Posterior cingulate gyrus (tissue), 11 donors: Measurements from ENCODE around the gene TMEM158.
A peak's percentile ranks its signal among the peaks of the same experiment; 100 is the strongest.

Experiments
- DNase-seq, 10 donors: peaks; one replicate each; pipeline versions ENCODE4 v3.0.0 to v3.0.0-alpha.2; 2020 to 2021; ENCODE audit warnings: mixed read lengths in 3 of 10
- intact Hi-C: fragments of 100-400 bp; cut with DNase I; formaldehyde crosslinking; loops from one replicate; pipeline ENCODE4 v1.15.1; 2023

TMEM158 gene

DNA sequence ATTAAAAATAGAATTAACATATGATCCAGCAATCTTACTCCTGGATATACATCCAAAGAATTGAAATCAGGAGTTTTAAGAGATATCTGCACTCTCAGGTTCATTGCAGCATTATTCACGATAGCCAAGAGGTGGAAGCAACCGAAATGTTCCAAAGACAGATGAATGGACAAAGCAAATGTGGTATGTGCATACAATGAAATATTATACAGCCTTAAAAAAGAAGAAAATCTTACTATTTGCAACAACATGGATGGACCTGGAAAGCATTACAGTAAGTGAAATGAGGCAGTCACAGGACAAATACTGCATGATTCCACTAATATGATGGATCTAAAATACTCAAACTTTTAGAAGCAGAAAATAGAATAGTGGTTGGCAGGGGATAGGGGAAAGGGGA, 9.3 kb upstream of the TMEM158 start:
- intact Hi-C loops, result no loop called here
- no peak for DNase-seq

GRCh38 chr3:45234250-45234649, 8.2 kb upstream of the TMEM158 start:
- no peak for DNase-seq
- intact Hi-C loops, result no loop called here

GRCh38 chr3:45232521-45232920, 6.4 kb upstream of the TMEM158 start:
- no peak for DNase-seq
- intact Hi-C loops, result no loop called here

GRCh38 chr3:45227946-45228345, 1.9 kb upstream of the TMEM158 start:
- intact Hi-C loops, result loop anchor here (5.0 kb wide), 2 partner anchors 186 to 429 kb away; no protein-coding TSS in a partner anchor

GRCh38 chr3:45227071-45227820, 1.2 kb upstream of the TMEM158 start:
- intact Hi-C loops, result loop anchor here (5.0 kb wide), 2 partner anchors 185 to 430 kb away; no protein-coding TSS in a partner anchor
- DNase-seq, result no peak

More at GRCh38 chr3:45227946-45228345, 1.9 kb upstream of the TMEM158 start:
- DNase-seq, result peak in 4 of 10 donors; percentile 14 to 88 (median 24)

DNA sequence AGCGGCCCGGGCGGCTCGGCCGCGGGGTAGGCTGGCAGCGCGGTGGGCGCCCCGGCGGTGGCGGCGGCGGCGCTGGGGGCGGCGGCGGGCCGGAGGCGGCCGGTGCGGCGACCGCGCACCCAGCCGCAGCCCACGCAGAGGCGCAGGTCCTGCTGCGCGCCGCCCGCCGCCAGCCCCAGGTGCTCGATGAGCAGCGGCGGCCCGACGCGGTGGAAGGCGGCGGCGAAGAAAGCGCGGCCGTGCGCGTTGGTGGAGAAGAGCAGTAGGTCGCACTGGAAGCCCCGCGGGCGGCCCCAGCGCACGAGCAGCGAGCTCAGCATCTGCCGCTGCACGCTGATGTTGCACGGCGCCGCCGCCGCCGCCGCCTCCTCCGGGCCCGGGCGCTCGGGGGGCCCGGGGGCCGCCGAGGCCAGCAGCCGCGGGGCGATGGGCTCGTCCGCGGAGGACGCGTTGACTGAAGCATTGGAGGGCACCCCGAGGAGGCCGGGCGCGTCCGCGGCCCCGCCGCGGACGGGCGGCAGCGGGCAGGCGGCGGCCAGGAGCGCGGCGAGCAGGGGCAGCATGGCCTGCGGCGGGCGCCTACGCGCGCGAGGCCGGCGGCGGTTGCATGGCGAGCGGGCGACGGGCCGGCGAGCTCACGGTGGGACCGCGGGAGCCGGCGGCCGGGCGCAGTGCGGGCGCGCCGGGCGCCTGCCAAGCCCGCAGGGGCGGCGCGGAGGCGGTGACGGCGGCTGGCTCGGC, 452 bp downstream of the TMEM158 start:
- DNase-seq, result peak in 3 of 10 donors; percentile 13 to 86 (median 30)
- intact Hi-C loops, result loop anchor here (2.0 to 5.0 kb wide), 3 partner anchors 183 to 432 kb away; no protein-coding TSS in a partner anchor

GRCh38 chr3:45224824-45225464, 1.1 kb downstream of the TMEM158 start:
- DNase-seq, result peak; percentile 59 to 96 (median 74)
- intact Hi-C loops, result loop anchor here (2.0 to 5.0 kb wide), 3 partner anchors 183 to 432 kb away; no protein-coding TSS in a partner anchor

- intact Hi-C loops, result loop anchor here (2.0 kb wide), 1 partner anchor 275 kb away; no protein-coding TSS in a partner anchor
- DNase-seq, result no peak
Observed at GRCh38 chr3:45223889-45224727, 2.0 kb downstream of the TMEM158 start.

DNA sequence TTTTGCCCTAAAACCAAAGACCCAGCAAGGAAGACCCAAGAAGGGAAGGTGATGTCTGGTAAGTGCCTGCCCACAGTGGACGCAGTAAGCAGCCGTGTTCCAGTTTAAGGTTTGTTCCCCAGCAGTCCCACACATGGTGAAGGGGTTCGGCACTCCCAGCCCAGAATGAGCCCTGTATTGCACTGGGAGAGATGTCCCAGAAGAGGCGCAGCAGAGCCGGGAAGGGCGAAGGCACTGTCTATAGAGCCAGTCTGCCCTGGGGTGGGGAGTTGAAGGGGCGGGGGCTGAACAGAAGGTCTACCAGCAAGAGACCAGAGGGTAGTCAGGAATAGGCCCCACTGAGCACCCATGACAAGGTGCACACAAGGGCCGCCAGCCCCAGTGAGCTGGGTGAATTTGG, 6.4 kb downstream of the TMEM158 start:
- intact Hi-C loops, result no loop called here
- DNase-seq, result no peak

GRCh38 chr3:45218578-45219390, 7.3 kb downstream of the TMEM158 start:
- intact Hi-C loops, result no loop called here
- no peak for DNase-seq

DNA sequence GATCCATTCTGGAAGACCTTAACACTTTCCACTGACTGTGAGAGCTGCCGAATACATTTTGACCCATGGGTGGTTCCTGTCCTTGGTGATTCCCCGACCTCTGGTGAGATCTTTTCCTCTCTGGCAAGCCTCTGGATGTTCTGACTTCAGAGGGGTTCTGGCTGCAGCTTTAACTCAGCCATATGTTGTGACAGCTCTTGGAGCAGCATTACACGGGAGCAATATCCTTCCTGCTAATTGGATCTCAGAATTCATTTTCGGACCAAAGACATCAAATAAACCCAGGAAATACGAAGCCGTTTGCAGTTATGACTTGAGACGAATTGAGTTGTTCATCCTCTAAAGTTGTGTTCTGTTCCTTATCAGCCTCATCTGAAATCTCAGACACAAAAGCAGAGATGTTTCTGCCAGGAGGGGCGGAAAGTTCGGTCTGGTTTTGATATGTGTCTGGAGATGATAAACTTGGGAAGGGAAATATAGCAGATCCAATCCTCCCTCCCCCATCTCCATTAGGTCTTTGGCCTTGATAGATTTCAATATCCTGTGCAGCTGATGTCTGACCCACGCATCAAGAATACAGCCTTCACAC, 10.0 kb downstream of the TMEM158 start:
- no peak for DNase-seq

GRCh38 chr3:45215466-45215865, 10.6 kb downstream of the TMEM158 start:
- DNase-seq, result no peak
- intact Hi-C loops, result no loop called here

More for the DNA sequence above, 10.0 kb downstream of the TMEM158 start:
- intact Hi-C loops, result no loop called here

- intact Hi-C loops, result loop anchor here (5.0 kb wide), 1 partner anchor 172 kb away; no protein-coding TSS in a partner anchor
Observed at GRCh38 chr3:45214061-45214680, 11.9 kb downstream of the TMEM158 start.

GRCh38 chr3:45212095-45212468, 14.0 kb downstream of the TMEM158 start:
- no peak for DNase-seq
- intact Hi-C loops, result loop anchor here (5.0 kb wide), 1 partner anchor 170 kb away; no protein-coding TSS in a partner anchor

More at GRCh38 chr3:45214061-45214680, 11.9 kb downstream of the TMEM158 start:
- DNase-seq, result no peak

DNA sequence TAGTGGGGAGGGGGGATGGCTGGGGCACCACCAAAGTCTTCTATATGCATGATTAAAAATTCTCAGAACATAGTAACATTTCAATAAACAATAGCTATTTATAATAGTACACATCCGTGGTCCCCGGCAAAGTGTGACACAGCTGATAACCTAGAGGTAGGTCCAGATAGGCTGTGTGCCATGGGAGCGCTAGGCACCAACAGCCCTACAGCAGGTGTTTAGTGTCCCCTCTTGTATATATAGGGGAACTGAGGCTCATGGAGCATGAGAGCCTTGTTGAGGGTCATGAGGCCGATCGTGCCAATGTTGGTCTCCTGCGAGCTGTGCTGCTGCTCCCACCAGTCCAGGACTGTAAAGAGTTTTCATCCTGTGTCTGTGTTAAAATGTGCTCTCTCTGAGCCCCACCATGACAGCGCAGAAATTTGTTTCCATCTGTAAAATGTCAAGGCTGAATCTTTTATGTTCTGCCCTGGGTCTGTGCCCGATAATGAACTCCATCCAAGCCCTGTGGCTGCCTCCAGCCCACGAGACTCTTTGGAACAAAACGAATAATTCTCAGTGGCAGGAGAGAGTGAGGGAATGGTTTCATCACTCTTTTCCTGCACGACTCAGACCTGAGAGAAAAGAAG, 14.5 kb downstream of the TMEM158 start:
- intact Hi-C loops, result loop anchor here (5.0 kb wide), 1 partner anchor 169 kb away; no protein-coding TSS in a partner anchor
- no peak for DNase-seq

GRCh38 chr3:45210308-45211041, 15.6 kb downstream of the TMEM158 start:
- DNase-seq, result peak; percentile 28 to 94 (median 63)

GRCh38 chr3:45209526-45209925, 16.6 kb downstream of the TMEM158 start:
- intact Hi-C loops, result no loop called here
- DNase-seq, result no peak

More at GRCh38 chr3:45210308-45211041, 15.6 kb downstream of the TMEM158 start:
- intact Hi-C loops, result loop anchor here (5.0 kb wide), 1 partner anchor 168 kb away; no protein-coding TSS in a partner anchor
